H1 (cell line): Measurements from ENCODE around the gene CTTNBP2. TPM values are rescaled to one million over a fixed set of nuclear protein-coding genes. Genes with fewer than 3 reads are reported as not detected.

Source experiments
- CHD1 ChIP-seq: IDR thresholded peaks from 2 replicates; pipeline ENCODE4 v1.6.1; 2012; ENCODE audit warnings: low read depth, low read length, improper control_type of control experiment
- polyA plus RNA-seq, 7 experiments: library from polyadenylated mRNA; depleted of rRNA in 3 of 7; stranded (reverse) in 5 of 7; unstranded in 2 of 7; fragments of >200 nt in 5 of 7; fragments of 200-250 nt in 2 of 7; gene quantifications; 1 replicate in 5 of 7; 2 replicates in 1 of 7; 4 replicates in 1 of 7; pipeline versions ENCODE4 v1.2.1 to v1.2.3, GENCODE V29; 2011 to 2013; ENCODE audit warnings: missing spikeins in 2 of 7, mixed read lengths in 2 of 7
- total RNA-seq: library from RNA; stranded (reverse); fragmentation: NEBNext Ultra II Directional; extraction: Animal tissue kit (Norgen Biotek cat#: 25700); gene quantifications from 2 replicates; pipeline ENCODE4 v1.2.1, GENCODE V29; 2021

CTTNBP2 gene
- total and polyA plus RNA-seq, 2 of the 8 experiments (the other 6 are each of a cell fraction or from before 2014, with no cell fraction given): 15.3 to 35.1 TPM

DNA sequence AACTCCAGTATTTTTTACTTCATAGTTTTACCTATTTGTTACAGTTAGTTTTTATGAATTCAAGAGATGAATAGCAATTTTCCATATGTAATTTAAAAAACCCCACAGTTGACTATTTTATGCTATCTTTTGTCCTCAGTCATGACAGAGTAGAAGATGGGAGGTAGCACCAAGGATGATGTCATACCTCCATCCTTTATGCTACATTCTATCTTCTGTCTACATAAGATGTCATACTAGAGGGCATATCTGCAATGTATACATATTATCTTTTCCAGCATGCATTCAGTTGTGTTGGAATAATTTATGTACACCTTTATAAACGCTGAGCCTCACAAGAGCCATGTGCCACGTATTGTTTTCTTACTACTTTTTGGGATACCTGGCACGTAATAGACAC is 209.2 kb downstream of the CTTNBP2 start (continued):
- no peak for TF ChIP-seq CHD1
- TF ChIP-seq, all 59 proteins: peak for 0
